ENCODE results near the gene UFD1.

UFD1 gene

DNA sequence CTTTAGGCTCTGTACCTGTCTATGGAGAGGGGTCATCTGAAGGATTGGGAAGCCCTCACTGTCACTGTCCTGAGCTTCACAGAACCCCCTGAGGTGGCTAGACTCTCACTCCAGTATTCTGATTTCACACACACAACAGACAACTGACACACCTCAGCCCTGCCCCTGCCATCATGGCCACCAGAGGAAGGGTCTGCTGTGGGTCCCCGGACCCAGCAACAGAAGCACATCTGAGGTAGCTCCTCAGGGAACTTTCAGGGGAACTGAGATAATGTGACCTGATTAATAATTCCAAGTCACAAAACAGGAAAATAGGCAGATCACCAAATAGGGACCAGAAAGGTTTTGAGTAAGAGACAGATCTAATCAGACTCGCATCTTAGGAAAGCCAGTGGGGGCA, 24.0 kb downstream of the UFD1 start:
- no peak overlapping the region for H3K4me3 ChIP-seq
- no peaks in the 10 kb centered on the region for H3K4me1 ChIP-seq
- no peaks in the 10 kb centered on the region for H3K9me3 ChIP-seq
- H3K36me3 ChIP-seq = peaks cover 65 to 92% (median 76%) of the 10 kb centered on the region in 3 donors
- TF ChIP-seq, protein P1, sequence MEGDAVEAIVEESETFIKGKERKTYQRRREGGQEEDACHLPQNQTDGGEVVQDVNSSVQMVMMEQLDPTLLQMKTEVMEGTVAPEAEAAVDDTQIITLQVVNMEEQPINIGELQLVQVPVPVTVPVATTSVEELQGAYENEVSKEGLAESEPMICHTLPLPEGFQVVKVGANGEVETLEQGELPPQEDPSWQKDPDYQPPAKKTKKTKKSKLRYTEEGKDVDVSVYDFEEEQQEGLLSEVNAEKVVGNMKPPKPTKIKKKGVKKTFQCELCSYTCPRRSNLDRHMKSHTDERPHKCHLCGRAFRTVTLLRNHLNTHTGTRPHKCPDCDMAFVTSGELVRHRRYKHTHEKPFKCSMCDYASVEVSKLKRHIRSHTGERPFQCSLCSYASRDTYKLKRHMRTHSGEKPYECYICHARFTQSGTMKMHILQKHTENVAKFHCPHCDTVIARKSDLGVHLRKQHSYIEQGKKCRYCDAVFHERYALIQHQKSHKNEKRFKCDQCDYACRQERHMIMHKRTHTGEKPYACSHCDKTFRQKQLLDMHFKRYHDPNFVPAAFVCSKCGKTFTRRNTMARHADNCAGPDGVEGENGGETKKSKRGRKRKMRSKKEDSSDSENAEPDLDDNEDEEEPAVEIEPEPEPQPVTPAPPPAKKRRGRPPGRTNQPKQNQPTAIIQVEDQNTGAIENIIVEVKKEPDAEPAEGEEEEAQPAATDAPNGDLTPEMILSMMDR (IDR thresholded peaks at IDR 0.05) = no peak
- no peak overlapping the region for H3K27ac ChIP-seq
- no peaks in the 10 kb centered on the region for H3K27me3 ChIP-seq
- no peak for DNase-seq
- intact Hi-C loops (cut with DNase I; ENCODE audit: low total_unique reads) = no loop called here

DNA sequence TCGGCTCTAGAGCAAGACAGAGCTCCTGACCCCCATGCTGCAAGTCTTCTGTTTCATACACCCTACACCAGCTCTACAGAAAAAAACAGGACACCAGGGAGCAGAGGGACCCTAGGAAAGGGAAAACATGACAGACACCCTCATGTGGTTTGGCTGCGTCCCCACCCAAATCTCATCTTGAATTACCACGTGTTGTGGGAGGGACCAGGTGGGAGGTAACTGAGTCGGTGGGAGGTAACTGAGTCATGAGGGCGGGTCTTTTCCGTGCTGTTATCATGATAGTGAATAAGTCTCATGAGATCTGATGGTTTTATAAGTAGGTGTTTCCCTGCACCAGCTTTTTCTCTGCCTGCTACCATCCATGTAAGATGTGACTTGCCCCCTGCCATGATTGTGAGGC, 24.8 kb downstream of the UFD1 start:
- no peak overlapping the region for H3K4me3 ChIP-seq
- intact Hi-C loops (cut with DNase I; ENCODE audit: low total_unique reads) = no loop called here

DNA sequence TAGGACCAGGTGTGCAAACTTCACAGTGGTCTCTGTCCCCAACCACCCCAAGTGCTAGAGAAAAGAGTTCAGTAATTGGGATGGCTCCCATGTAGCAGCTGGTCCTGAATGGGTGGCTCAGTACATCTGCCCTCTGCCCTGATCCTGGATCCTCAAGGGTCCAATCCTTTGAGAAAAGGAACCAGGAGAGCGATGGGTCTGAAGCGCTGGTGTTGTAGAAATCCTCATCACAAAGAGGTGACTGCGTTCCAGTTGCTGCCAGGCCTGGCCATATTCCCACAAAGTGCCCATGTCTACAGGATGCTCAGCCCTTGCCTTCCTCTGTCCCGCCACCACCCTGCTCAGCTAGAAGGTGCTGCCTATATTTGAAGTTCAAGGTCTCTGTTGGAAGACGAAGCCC, 25.3 kb downstream of the UFD1 start:
- TF ChIP-seq, protein P1 (IDR thresholded peaks at IDR 0.05) = no peak
- peaks cover 61 to 79% (median 66%) of the 10 kb centered on the region in 3 donors for H3K36me3 ChIP-seq

More for the DNA sequence above, 24.8 kb downstream of the UFD1 start:
- H3K27me3 ChIP-seq = no peaks in the 10 kb centered on the region
- H3K9me3 ChIP-seq = no peaks in the 10 kb centered on the region
- no peaks in the 10 kb centered on the region for H3K4me1 ChIP-seq
- H3K36me3 ChIP-seq = peaks cover 64 to 83% (median 69%) of the 10 kb centered on the region in 3 donors
- DNase-seq = no peak
- TF ChIP-seq, protein P1 (IDR thresholded peaks at IDR 0.05) = no peak
- H3K27ac ChIP-seq = no peak overlapping the region

DNA sequence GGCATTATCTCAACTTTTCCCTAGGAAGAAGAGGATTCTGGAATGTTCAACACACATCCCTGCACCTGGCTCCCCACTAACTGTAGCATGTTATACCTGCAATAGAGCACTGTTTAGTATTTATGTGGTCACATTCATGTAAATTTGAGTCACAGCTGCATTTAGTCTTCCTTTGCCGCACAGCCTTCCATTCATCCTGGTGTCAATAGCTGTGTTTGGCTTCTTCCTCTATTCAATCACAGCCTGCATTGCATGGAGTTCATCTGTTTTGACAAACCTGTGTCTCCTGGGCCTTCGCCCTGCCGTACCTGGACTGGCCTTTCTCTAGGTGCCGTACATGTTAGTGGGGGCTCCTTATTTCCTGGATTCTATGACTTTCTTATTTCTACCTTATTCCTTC, 27.4 kb downstream of the UFD1 start:
- Histone ChIP-seq H3K4me1 (peaks cover 0 to 15% (median 9%) of the 10 kb centered on the region in 4 donors), H3K27ac (no peak overlapping the region), H3K27me3 (no peaks in the 10 kb centered on the region), H3K9me3 (no peaks in the 10 kb centered on the region), H3K4me3 (no peak overlapping the region), H3K36me3 (peaks cover 41 to 61% (median 46%) of the 10 kb centered on the region in 3 donors)
- DNase-seq = no peak
- intact Hi-C loops (cut with DNase I; ENCODE audit: low total_unique reads) = no loop called here
- TF ChIP-seq, protein P1 (IDR thresholded peaks at IDR 0.05) = no peak

More for the DNA sequence above, 25.3 kb downstream of the UFD1 start:
- Histone ChIP-seq H3K27me3 (no peaks in the 10 kb centered on the region), H3K4me1 (peaks cover 0 to 2% (median 0%) of the 10 kb centered on the region in 4 donors), H3K27ac (no peak overlapping the region), H3K9me3 (no peaks in the 10 kb centered on the region), H3K4me3 (no peak overlapping the region)
- intact Hi-C loops (cut with DNase I; ENCODE audit: low total_unique reads) = no loop called here
- DNase-seq = no peak

DNA sequence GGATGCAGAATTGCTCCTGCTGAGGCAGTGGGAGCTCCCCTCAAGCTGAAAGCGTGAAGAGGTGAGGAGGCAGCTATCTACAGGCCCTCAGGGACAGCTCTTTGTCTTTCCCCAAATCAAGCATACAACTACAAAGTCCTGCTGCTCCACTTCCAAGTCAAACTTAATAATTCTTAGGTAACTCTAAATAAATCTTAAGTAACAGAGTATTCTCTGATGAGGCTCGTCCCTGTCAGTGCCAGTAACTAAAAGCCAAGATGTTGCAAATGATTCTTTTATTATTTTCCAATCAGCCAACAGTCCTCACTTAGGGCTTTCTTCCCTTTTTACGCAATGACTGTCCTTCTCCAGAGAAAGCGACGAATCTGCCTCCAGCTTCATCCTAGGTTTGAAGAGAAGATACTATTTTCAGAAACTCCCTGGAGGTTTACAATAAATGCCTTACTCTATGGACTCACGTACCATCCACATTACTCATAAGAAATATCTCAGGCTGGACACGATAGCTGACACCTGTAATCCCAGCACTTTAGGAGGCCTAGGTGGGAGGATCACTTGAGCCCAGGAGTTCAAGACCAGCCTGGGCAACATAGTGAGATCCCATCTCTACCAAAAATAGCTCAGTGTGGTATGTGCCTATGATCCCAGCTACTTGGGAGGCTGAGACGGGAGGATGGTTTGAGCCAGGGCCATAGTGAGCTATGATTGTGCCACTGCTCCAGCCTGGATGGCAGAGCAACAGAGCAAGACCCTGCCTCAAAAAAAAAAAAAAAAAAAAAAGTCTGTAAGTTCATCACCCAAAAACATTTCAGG, 28.4 kb downstream of the UFD1 start:
- no peaks in the 10 kb centered on the region for H3K9me3 ChIP-seq
- TF ChIP-seq, protein P1 (IDR thresholded peaks at IDR 0.05) = no peak
- no peaks in the 10 kb centered on the region for H3K27me3 ChIP-seq
- peaks cover 0 to 25% (median 16%) of the 10 kb centered on the region in 4 donors for H3K4me1 ChIP-seq
- no peak for DNase-seq
- peaks cover 31 to 51% (median 36%) of the 10 kb centered on the region in 3 donors for H3K36me3 ChIP-seq
- no peak overlapping the region for H3K27ac ChIP-seq
- intact Hi-C loops (cut with DNase I; ENCODE audit: low total_unique reads) = no loop called here
- H3K4me3 ChIP-seq = no peak overlapping the region

Measured in tibial artery (tissue), 4 donors.